ENCODE results near the gene YTHDC2.

The YTHDC2 gene

GRCh38 chr5:113617191-113617796, 103.8 kb downstream of the YTHDC2 start:
- Mint-ChIP-seq H3K9me3 (no peaks in the 10 kb centered on the region), H3K4me1 (no peaks in the 10 kb centered on the region), H3K36me3 (ENCODE audit: insufficient read depth) (peaks cover 2% of the 10 kb centered on the region), H3K27me3 (peaks cover 33% of the 10 kb centered on the region), H3K27ac (ENCODE audit: low read depth) (no peak overlapping the region), H3K4me3 (no peak overlapping the region)
- ATAC-seq (replicated peaks; ENCODE audit: extremely low read depth, poor library complexity, severe bottlenecking) (no peak), DNase-seq (ENCODE audit: low spot score in 2 of 2) (no peak)

- Mint-ChIP-seq H3K27me3 (peaks cover 28% of the 10 kb centered on the region), H3K9me3 (peaks cover 1% of the 10 kb centered on the region), H3K4me3 (no peak overlapping the region), H3K4me1 (no peaks in the 10 kb centered on the region), H3K36me3 (ENCODE audit: insufficient read depth) (no peaks in the 10 kb centered on the region), H3K27ac (ENCODE audit: low read depth) (no peak overlapping the region)
- no peak for DNase-seq (ENCODE audit: low spot score in 2 of 2)
- ATAC-seq (replicated peaks; ENCODE audit: extremely low read depth, poor library complexity, severe bottlenecking): no peak
Observed at GRCh38 chr5:113632996-113633395, 119.5 kb downstream of the YTHDC2 start.

- Mint-ChIP-seq H3K4me3 (no peak overlapping the region), H3K9me3 (no peaks in the 10 kb centered on the region), H3K4me1 (no peaks in the 10 kb centered on the region), H3K27ac (ENCODE audit: low read depth) (no peak overlapping the region), H3K27me3 (peaks cover 28% of the 10 kb centered on the region), H3K36me3 (ENCODE audit: insufficient read depth) (no peaks in the 10 kb centered on the region)
- ATAC-seq (replicated peaks; ENCODE audit: extremely low read depth, poor library complexity, severe bottlenecking): no peak
- no peak for DNase-seq (ENCODE audit: low spot score in 2 of 2)
Observed at GRCh38 chr5:113634957-113635356, 121.5 kb downstream of the YTHDC2 start.

GRCh38 chr5:113641715-113642114, 128.2 kb downstream of the YTHDC2 start:
- H3K27ac Mint-ChIP-seq (ENCODE audit: low read depth): no peak overlapping the region
- H3K27me3 Mint-ChIP-seq: peaks cover 19% of the 10 kb centered on the region
- H3K4me3 Mint-ChIP-seq: no peak overlapping the region
- no peak for DNase-seq (ENCODE audit: low spot score in 2 of 2)
- no peaks in the 10 kb centered on the region for H3K36me3 Mint-ChIP-seq (ENCODE audit: insufficient read depth)
- H3K4me1 Mint-ChIP-seq: no peaks in the 10 kb centered on the region
- no peak for ATAC-seq (replicated peaks; ENCODE audit: extremely low read depth, poor library complexity, severe bottlenecking)
- no peaks in the 10 kb centered on the region for H3K9me3 Mint-ChIP-seq
